ENCODE measurements around the gene COX6B2. TPM values are rescaled to one million over a fixed set of nuclear protein-coding genes. Genes with fewer than 3 reads are reported as not detected.

Gene COX6B2
- total and polyA plus RNA-seq, 2 of the 8 experiments (the other 6 are each of a cell fraction or from before 2014, with no cell fraction given) = 4.9 to 6.4 TPM

DNA sequence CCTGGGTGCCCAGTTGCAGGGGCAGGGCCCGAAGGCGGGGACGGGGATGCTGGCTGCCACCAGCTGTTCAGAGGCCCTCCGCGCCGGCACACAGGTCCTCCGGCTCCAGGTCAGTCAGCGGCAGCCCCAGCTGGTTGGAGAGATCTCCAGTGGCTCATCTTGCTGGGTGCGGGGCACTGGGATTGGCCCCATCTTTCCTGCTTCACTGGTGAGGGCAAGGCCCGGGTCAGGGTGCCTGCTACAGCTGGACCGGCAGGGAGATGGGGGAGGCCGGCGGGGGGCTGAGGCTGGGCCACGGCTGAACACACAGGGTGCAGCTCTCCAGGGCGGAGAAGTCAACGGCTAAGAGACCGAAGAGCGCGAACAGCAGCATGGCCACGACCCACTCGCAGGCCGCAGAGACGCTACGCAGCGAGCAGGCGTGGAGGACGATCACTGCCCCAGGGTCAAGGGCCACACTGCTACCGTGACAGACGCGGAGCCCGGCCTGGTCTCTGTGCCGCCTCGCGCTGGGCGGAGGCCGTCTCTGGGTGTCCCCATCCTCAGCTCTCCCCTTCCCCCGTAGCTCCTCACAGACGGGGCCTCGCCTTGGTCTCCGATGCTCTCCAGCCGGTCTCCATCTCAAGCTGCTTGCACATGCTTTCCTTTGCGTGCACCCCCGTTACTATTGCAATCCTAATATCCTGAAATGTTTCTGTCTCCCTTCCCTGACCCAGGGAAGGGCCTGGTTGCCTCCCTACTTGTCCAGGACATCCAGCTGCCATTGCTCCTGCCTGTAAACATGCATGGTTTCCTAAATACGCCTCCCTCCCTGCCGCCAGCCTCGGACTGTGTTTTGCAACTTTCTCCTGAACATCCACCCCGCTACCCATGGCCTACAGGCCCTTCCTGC lies 41.7 kb downstream of the COX6B2 start:
- Histone ChIP-seq H3K27me3 (replicated peaks in 1 of 4; ENCODE audit: control insufficient read depth in 3 of 4, extremely low read depth in 1 of 4, insufficient read depth in 3 of 4, low read length in 3 of 4) (no peaks in the 10 kb centered on the region), H3K36me3 (ENCODE audit: control insufficient read depth in 2 of 4, insufficient read depth in 4 of 4, low read length in 3 of 4) (peaks cover 5 to 18% (median 14%) of the 10 kb centered on the region in 4 experiments), H3K23ac (ENCODE audit: insufficient read length) (no peak overlapping the region), H3K14ac (ENCODE audit: insufficient read length) (no peak overlapping the region), H2BK12ac (ENCODE audit: low read depth, low read length) (no peak overlapping the region), H4K8ac (ENCODE audit: extremely low read depth, insufficient read depth, low read length) (no peak overlapping the region), H3K27ac (ENCODE audit: low read depth, low read length) (no peak overlapping the region), H2BK15ac (ENCODE audit: low read length) (peak overlapping the region; percentile 88; the same call in 1 of the 2 replicates), H3K4me3 (ENCODE audit: extremely low read depth in 1 of 4, insufficient read depth in 2 of 4, low read depth in 3 of 4, low read length in 4 of 4) (no peak overlapping the region), H3K4me1 (replicated peaks in 1 of 4; ENCODE audit: control insufficient read depth in 3 of 4, insufficient read depth in 4 of 4, low read length in 3 of 4) (no peaks in the 10 kb centered on the region), H2BK5ac (ENCODE audit: low read depth, low read length) (no peak overlapping the region; the same call in 1 of the 2 replicates), H4K20me1 (replicated peaks in 1 of 2; ENCODE audit: control insufficient read depth in 1 of 2, insufficient read depth in 2 of 2, low read length in 2 of 2) (no peaks in the 10 kb centered on the region), H4K91ac (replicated peaks; ENCODE audit: insufficient read length, low read length) (no peak overlapping the region), H3K18ac (ENCODE audit: extremely low read depth, low read length) (no peak overlapping the region), H2AK5ac (ENCODE audit: low read depth, low read length) (no peak overlapping the region), H3K9me3 (ENCODE audit: insufficient read depth in 2 of 2, low read depth in 1 of 2, low read length in 1 of 2) (no peaks in the 10 kb centered on the region), H3K23me2 (ENCODE audit: low read depth, low read length) (no peaks in the 10 kb centered on the region), H3K4ac (replicated peaks; ENCODE audit: insufficient read length, low read depth, low read length) (no peak overlapping the region), H4K5ac (ENCODE audit: insufficient read length, low read depth, low read length) (no peak overlapping the region), H2BK20ac (ENCODE audit: low read length) (no peak overlapping the region), H3K79me1 (ENCODE audit: low read depth, low read length) (no peaks in the 10 kb centered on the region), H3K79me2 (ENCODE audit: control insufficient read depth in 1 of 2, insufficient read depth in 2 of 2, low read length in 2 of 2) (no peaks in the 10 kb centered on the region), H2BK120ac (replicated peaks; ENCODE audit: low read depth, low read length) (no peak overlapping the region), H2AFZ (ENCODE audit: low read length) (no peak overlapping the region), H3K4me2 (ENCODE audit: insufficient read depth in 1 of 2, low read depth in 2 of 2, low read length in 2 of 2) (no peak overlapping the region), H3K56ac (replicated peaks; ENCODE audit: insufficient read length, low read depth, low read length) (no peak overlapping the region), H3K9ac (replicated peaks in 1 of 4; ENCODE audit: extremely low read depth in 1 of 4, low read depth in 3 of 4, low read length in 3 of 4) (no peak overlapping the region)
- 91% methylated on average over 34 of the region's 47 CpGs; no CpG with 5 or more reads in 1 of the 2 experiments for WGBS, 2 experiments (ENCODE audit: extremely low coverage in 1 of 2, insufficient coverage in 1 of 2, insufficient read length in 1 of 2, insufficient replicate concordance in 2 of 2, low coverage in 1 of 2, low lambda C conversion rate in 2 of 2, missing lambda C conversion rate in 1 of 2)
- no peak for TF ChIP-seq SIX5 (IDR thresholded peaks at IDR 0.05; ENCODE audit: low read depth, low read length)
- no peak for TF ChIP-seq SIRT6 (IDR thresholded peaks at IDR 0.05; ENCODE audit: low read length)
- no peak for TF ChIP-seq EP300 (IDR thresholded peaks at IDR 0.05; ENCODE audit: borderline replicate concordance in 1 of 2, low read depth in 2 of 2, low read length in 2 of 2)
- TF ChIP-seq CHD1 (IDR thresholded peaks at IDR 0.05; ENCODE audit: low read depth, low read length) = no peak
- no peak for TF ChIP-seq EGR1 (IDR thresholded peaks at IDR 0.05; ENCODE audit: borderline replicate concordance, low read depth, low read length)
- no peak for TF ChIP-seq RAD21 (IDR thresholded peaks at IDR 0.05 in 1 of 2, conservative IDR thresholded peaks at IDR 0.05 in 1 of 2; ENCODE audit: low read depth in 2 of 2, low read length in 2 of 2)
- TF ChIP-seq CBX8 (IDR thresholded peaks at IDR 0.05; ENCODE audit: borderline replicate concordance, low read depth, low read length) = no peak
- TF ChIP-seq HDAC2 (IDR thresholded peaks at IDR 0.05; ENCODE audit: borderline replicate concordance in 1 of 2, low read depth in 2 of 2, low read length in 2 of 2) = no peak
- TF ChIP-seq HDAC6 (IDR thresholded peaks at IDR 0.05; ENCODE audit: low read depth, low read length) = no peak
- CTCF ChIA-PET (ENCODE audit: partially characterized antibody) = interaction anchor here (0.6 to 5.1 kb wide), 10 partner anchors 9 to 191 kb away, joined by 3 to 33 read pairs (median 4); no protein-coding TSS in a partner anchor
- POLR2A ChIA-PET (ENCODE audit: partially characterized antibody) = interaction anchor here (0.6 to 4.4 kb wide), 19 partner anchors 9 to 183 kb away, joined by 3 to 32 read pairs (median 5); partner anchors contain the start of genes KMT5C, RPL28 and TMEM238
- FAIRE-seq (no peak), DNase-seq (ENCODE audit: low read depth in 1 of 2, low spot score in 2 of 2) (no peak)

Measured in H1 (cell line).